Fibroblast of mammary gland (primary cell): ENCODE measurements around the gene GTPBP3.
A peak's percentile ranks its signal among the peaks of the same experiment; 100 is the strongest.

Experiments
- DNase-seq: peaks from one replicate; pipeline ENCODE4 v3.0.0-alpha.2; 2010; ENCODE audit warnings: low read depth
- H3K4me3 ChIP-seq: 2 replicates; pipeline ENCODE4 v1.5.1; 2011; ENCODE audit warnings: low read depth, mild to moderate bottlenecking, low read length, moderate library complexity; ENCODE audit not compliant: control insufficient read depth
- TF ChIP-seq, protein P1 (sequence below): conservative IDR thresholded peaks from 2 replicates; pipeline ENCODE4 v1.5.1; 2011; ENCODE audit warnings: low read depth, low read length, inconsistent platforms; ENCODE audit not compliant: control insufficient read depth, insufficient read depth

GTPBP3 gene

DNA sequence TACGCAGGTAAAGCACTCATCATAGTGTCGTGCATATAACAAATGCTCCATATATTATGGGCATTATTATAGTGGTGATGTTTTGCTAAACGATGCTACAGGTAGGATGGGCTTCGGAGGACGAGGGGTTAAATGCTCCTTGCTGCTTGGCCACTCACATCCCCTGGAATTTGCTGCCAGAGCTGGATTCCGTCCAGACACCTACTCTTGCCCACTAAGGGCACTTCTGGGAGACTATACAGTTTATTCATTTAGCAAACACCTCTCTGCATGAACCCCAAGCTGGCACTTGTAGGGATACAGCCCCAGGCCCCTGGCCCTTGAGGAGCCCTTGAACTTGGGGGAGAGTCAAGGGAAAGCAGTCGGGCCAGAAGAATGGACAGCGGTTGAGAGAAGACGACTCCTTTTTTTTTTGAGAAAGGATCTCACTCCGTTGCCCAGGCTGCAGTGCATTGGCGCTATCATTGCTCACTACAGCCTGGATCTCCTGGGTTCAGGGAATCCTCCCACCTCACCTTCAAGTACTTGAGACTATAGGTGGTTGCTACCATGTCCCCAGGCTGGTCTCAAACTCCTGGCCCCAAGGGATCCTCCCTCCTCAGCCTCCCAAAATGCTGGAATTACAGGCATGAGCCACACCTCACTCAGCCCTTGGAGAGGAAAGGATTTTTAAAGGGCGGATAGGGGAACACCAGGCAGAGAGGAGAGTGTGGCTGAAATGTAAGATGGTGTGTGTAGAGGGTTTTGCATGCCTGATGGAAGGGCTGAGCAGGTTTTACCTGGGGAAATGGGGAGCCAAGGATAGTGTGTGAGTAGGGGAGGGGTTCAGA is 32.8 kb upstream of the GTPBP3 start:
- no peak overlapping the region for H3K4me3 ChIP-seq
- TF ChIP-seq, protein P1, sequence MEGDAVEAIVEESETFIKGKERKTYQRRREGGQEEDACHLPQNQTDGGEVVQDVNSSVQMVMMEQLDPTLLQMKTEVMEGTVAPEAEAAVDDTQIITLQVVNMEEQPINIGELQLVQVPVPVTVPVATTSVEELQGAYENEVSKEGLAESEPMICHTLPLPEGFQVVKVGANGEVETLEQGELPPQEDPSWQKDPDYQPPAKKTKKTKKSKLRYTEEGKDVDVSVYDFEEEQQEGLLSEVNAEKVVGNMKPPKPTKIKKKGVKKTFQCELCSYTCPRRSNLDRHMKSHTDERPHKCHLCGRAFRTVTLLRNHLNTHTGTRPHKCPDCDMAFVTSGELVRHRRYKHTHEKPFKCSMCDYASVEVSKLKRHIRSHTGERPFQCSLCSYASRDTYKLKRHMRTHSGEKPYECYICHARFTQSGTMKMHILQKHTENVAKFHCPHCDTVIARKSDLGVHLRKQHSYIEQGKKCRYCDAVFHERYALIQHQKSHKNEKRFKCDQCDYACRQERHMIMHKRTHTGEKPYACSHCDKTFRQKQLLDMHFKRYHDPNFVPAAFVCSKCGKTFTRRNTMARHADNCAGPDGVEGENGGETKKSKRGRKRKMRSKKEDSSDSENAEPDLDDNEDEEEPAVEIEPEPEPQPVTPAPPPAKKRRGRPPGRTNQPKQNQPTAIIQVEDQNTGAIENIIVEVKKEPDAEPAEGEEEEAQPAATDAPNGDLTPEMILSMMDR: no peak
- no peak for DNase-seq

DNA sequence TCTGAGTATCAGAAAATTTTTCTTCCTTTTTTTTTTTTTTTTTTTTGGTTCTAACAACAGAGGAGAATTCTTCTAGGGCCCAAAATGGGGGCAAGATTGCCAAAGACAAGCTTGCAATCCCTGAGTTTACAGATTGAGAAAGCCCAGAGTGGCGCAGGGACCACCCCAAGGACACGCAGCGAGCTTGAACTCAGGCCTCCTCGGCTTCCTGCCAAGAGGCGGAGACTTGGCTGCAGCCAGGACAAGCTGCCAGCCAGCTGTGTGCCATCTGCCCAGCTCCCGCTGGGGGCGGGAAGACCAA is 32.2 kb upstream of the GTPBP3 start:
- H3K4me3 ChIP-seq: peak overlapping the region; percentile 78
- TF ChIP-seq, protein P1: no peak
- DNase-seq: no peak

DNA sequence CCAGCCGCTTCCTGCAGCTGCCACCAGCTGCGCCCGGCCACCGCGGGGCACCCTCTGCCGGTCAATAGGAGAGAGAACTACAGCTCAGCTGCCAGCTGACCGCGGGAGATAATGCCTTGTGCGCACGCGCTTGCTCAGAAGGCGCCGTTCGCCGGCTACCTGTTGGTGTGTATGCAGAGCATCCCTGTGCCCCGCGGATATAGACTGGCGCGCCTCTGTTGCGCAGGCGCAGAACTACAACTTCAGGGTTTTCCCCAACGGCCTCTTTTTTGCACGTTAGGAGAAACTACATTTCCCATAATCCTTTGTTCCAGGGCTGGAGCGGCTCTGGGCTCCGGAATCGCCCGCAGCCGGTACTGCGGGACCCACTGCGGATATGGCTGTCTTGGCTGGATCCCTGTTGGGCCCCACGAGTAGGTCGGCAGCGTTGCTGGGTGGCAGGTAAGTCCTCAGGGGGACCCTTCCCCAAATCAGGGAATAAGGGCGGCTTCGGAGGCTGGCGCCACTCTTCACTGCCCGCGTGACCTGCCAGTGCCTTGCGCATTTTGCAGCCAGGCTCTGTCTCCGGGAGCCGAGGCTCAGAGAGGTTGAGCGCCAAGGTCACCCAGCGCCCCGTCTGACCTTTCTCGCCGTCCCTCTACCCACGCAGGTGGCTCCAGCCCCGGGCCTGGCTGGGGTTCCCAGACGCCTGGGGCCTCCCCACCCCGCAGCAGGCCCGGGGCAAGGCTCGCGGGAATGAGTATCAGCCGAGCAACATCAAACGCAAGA is 31.7 kb upstream of the GTPBP3 start, which contains the start of gene MRPL34:
MRPL34 (plus strand) TSS at position 356 of the 768 bp plus-strand sequence; CDS start at position 377, 21 bp downstream.
- TF ChIP-seq, protein P1: peak; percentile 57
- DNase-seq: peak; percentile 98
- H3K4me3 ChIP-seq: peak within 1 kb of the TSS; percentile 78

DNA sequence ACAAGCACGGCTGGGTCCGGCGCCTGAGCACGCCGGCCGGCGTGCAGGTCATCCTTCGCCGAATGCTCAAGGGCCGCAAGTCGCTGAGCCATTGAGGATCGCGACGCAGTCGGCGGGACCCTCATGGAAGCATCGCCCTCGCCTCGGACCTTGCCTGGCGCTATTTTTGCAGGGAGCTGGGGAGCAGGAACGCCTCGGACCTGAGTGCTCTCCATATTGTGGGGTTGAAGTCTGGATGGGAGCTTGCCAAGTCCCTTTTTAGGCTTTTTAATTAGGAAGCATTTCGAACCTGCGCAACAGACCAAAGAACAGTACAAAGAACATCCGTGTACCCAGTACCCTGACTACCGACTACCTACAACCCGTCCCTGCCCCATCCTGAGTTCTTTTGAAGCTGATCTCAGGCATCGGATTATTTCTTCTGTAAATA is 31.1 kb upstream of the GTPBP3 start:
- H3K4me3 ChIP-seq: peak overlapping the region; percentile 78
- no peak for DNase-seq
- TF ChIP-seq, protein P1: no peak

DNA sequence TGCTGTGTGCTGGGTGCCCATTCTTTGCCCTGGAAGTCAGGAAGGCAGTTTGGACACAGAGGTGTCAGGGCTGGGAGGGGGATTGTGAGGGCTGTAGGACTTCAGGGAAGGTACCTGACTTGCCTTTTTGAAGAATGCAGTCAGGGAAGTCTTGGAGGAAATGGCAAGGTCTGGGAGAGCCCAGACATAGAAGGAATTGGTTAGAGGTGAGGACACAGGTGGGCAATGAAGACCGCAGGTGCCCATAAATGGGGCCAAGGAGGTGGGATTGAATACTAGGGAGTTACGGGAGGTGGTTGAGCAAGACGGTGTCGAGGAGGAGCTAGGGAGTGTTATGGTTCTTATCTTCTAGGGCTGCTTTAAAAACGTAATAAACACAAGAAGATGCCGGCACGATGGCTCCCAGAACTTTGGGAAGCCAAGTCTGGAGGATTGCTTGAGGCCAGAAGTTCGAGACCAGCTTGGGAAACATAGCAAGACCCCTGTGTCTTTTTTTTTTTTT is 29.4 kb upstream of the GTPBP3 start:
- no peak for DNase-seq
- TF ChIP-seq, protein P1: no peak
- no peak overlapping the region for H3K4me3 ChIP-seq

DNA sequence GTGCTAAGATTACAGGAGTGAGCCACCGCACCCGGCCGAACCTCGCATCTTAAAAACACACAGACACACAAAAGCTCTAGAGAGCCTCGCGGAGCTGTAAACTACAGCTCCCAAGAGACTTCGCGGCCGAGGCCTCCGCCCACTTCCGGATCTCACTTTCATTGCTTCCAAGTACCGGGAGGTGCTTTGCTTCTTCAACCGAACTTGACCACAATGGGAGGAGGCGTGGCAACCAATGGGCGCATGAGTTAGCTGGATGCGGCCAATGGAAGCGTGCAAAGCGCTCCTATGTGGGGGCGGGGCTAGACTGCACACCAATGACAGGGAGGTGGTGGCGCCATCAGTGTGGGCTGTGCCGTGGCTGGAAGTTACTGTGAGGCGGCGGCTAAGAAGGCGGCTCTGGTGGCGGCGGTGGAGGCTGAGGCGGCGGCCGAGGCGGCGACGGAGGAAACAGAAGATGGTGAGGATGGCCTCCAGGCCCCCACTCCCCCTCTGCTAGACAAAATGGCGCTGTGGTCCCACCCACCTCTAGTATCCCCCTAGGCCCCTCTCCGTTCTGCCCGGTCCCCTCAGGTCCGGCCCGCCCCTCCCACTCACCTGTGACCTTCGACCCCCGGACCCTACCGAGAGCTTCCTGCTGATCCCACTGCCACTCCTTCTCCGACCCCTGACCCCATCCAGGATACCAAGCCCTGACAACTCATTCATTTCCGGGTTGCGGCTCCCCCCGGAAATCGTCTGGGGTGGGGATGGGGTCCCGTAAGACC is 28.0 kb upstream of the GTPBP3 start, which contains the start of gene DDA1:
DDA1 (plus strand) TSS at position 366 of the 767 bp plus-strand sequence; CDS start at position 458, 92 bp downstream.
- peak; percentile 100 for DNase-seq
- TF ChIP-seq, protein P1: no peak
- peak within 1 kb of the TSS; percentile 92 for H3K4me3 ChIP-seq
